ENCODE results near the gene DMAC2L. TPM values are rescaled to one million over a fixed set of nuclear protein-coding genes. Genes with fewer than 3 reads are reported as not detected.

The DMAC2L gene
- total RNA-seq, 4 donors from 2014 or later = 7.5 to 23.1 (median 20.4) TPM

- WGBS, 2 donors = 9 to 17% methylated on average over 7 of the region's 7 CpGs
- DNase-seq (ENCODE audit: low spot score in 2 of 2) = peak; percentile 48 to 69
- peak overlapping the region; percentile 51 to 90 (median 80) for H3K27ac ChIP-seq
Observed at GRCh38 chr14:50335389-50335788, 23.3 kb downstream of the DMAC2L start.

GRCh38 chr14:50335989-50336824 is 24.1 kb downstream of the DMAC2L start:
- H3K36me3 ChIP-seq = peaks cover 0 to 11% (median 0%) of the 10 kb centered on the region in 3 donors
- no peaks in the 10 kb centered on the region for H3K9me3 ChIP-seq
- peaks cover 0 to 29% (median 14%) of the 10 kb centered on the region in 4 donors for H3K4me1 ChIP-seq
- WGBS, 2 donors = 13 to 20% methylated on average over 7 of the region's 7 CpGs
- H3K4me3 ChIP-seq = no peak overlapping the region
- H3K27me3 ChIP-seq = no peaks in the 10 kb centered on the region
- H3K27ac ChIP-seq = peak overlapping the region; percentile 51 to 90 (median 80)
- TF ChIP-seq POLR2A (IDR thresholded peaks at IDR 0.05) (no peak), EP300 (IDR thresholded peaks at IDR 0.05) (no peak), CTCF (IDR thresholded peaks at IDR 0.05) (no peak)
- no peak for DNase-seq (ENCODE audit: low spot score in 2 of 2)

More at GRCh38 chr14:50335389-50335788, 23.3 kb downstream of the DMAC2L start:
- Histone ChIP-seq H3K4me1 (peaks cover 0 to 29% (median 14%) of the 10 kb centered on the region in 4 donors), H3K4me3 (no peak overlapping the region), H3K9me3 (no peaks in the 10 kb centered on the region), H3K36me3 (peaks cover 0 to 20% (median 0%) of the 10 kb centered on the region in 3 donors), H3K27me3 (no peaks in the 10 kb centered on the region)
- TF ChIP-seq CTCF (IDR thresholded peaks at IDR 0.05) (peak in 3 of 5 experiments; percentile 7 to 49 (median 40)), EP300 (IDR thresholded peaks at IDR 0.05) (peak in 1 of 2 donors; percentile 79), POLR2A (IDR thresholded peaks at IDR 0.05) (peak in 1 of 2 donors; percentile 47)

- DNase-seq (ENCODE audit: low spot score in 2 of 2) = no peak
- no peak overlapping the region for H3K4me3 ChIP-seq
- no peaks in the 10 kb centered on the region for H3K9me3 ChIP-seq
- TF ChIP-seq CTCF (IDR thresholded peaks at IDR 0.05) = no peak
- TF ChIP-seq EP300 (IDR thresholded peaks at IDR 0.05) = no peak
- no peak for TF ChIP-seq POLR2A (IDR thresholded peaks at IDR 0.05)
- WGBS, 2 donors = 96% methylated on average over 2 of the region's 2 CpGs
- peak overlapping the region in 1 of 4 donors; percentile 11 for H3K27ac ChIP-seq
- peaks cover 0 to 7% (median 0%) of the 10 kb centered on the region in 3 donors for H3K36me3 ChIP-seq
- peaks cover 0 to 43% (median 22%) of the 10 kb centered on the region in 4 donors for H3K4me1 ChIP-seq
- no peaks in the 10 kb centered on the region for H3K27me3 ChIP-seq
Observed at GRCh38 chr14:50338587-50338986, 26.5 kb downstream of the DMAC2L start.

- Histone ChIP-seq H3K27me3 (no peaks in the 10 kb centered on the region), H3K36me3 (peaks cover 0 to 7% (median 0%) of the 10 kb centered on the region in 3 donors), H3K27ac (peak overlapping the region in 1 of 4 donors; percentile 11), H3K4me1 (peaks cover 0 to 49% (median 23%) of the 10 kb centered on the region in 4 donors), H3K4me3 (no peak overlapping the region), H3K9me3 (no peaks in the 10 kb centered on the region)
- DNase-seq (ENCODE audit: low spot score in 2 of 2) = no peak
- TF ChIP-seq EP300 (IDR thresholded peaks at IDR 0.05) (no peak), POLR2A (IDR thresholded peaks at IDR 0.05) (no peak)
- WGBS, 2 donors = 60 to 65% methylated on average over 3 of the region's 3 CpGs
Observed at GRCh38 chr14:50339178-50339804, 27.2 kb downstream of the DMAC2L start.

- H3K27me3 ChIP-seq = no peaks in the 10 kb centered on the region
- H3K27ac ChIP-seq = no peak overlapping the region
- H3K36me3 ChIP-seq = peaks cover 0 to 7% (median 0%) of the 10 kb centered on the region in 3 donors
- TF ChIP-seq CTCF (IDR thresholded peaks at IDR 0.05) (no peak), EP300 (IDR thresholded peaks at IDR 0.05) (no peak), POLR2A (IDR thresholded peaks at IDR 0.05) (no peak)
- H3K4me3 ChIP-seq = no peak overlapping the region
- peaks cover 0 to 50% (median 25%) of the 10 kb centered on the region in 4 donors for H3K4me1 ChIP-seq
- H3K9me3 ChIP-seq = no peaks in the 10 kb centered on the region
- DNase-seq (ENCODE audit: low spot score in 2 of 2) = no peak
- WGBS, 2 donors = 96 to 98% methylated on average over 5 of the region's 5 CpGs
Observed at GRCh38 chr14:50340045-50340444, 27.9 kb downstream of the DMAC2L start.

All from tibial nerve (tissue), 4 donors.